GM19452 (cell line): ENCODE results near the gene PRKCD.
A peak's percentile ranks its signal among the peaks of the same experiment; 100 is the strongest.

ENCODE experiments used
- ATAC-seq: cut with Tn5 transposase; IDR thresholded peaks from one replicate; pipeline ENCODE4 v1.9.1; 2021; ENCODE audit not compliant: unreplicated experiment

The PRKCD gene

GRCh38 chr3:53160660-53161449 is at the start of gene PRKCD:
TSS of gene PRKCD (plus strand) at chr3:53161209. CDS start at chr3:53178423, 17,214 bp downstream.
- peak; percentile 53 for ATAC-seq

- no peak for ATAC-seq
Observed at GRCh38 chr3:53111822-53112221, 49.2 kb upstream of the PRKCD start.

- ATAC-seq = no peak
Observed at GRCh38 chr3:53113293-53114010, 47.6 kb upstream of the PRKCD start.

GRCh38 chr3:53114011-53114400 is 47.0 kb upstream of the PRKCD start:
- peak; percentile 73 for ATAC-seq

- ATAC-seq = no peak
Observed at GRCh38 chr3:53114412-53115074, 46.5 kb upstream of the PRKCD start.

GRCh38 chr3:53116956-53117355 is 44.1 kb upstream of the PRKCD start:
- no peak for ATAC-seq

GRCh38 chr3:53120336-53120735 is 40.7 kb upstream of the PRKCD start:
- no peak for ATAC-seq

- ATAC-seq = no peak
Observed at GRCh38 chr3:53122255-53122932, 38.6 kb upstream of the PRKCD start.

- no peak for ATAC-seq
Observed at GRCh38 chr3:53122933-53123305, 38.1 kb upstream of the PRKCD start.

GRCh38 chr3:53123510-53123909 is 37.5 kb upstream of the PRKCD start:
- no peak for ATAC-seq

GRCh38 chr3:53123953-53124352 is 37.1 kb upstream of the PRKCD start:
- no peak for ATAC-seq

- no peak for ATAC-seq
Observed at GRCh38 chr3:53126601-53127000, 34.4 kb upstream of the PRKCD start.

- ATAC-seq = no peak
Observed at GRCh38 chr3:53129344-53129743, 31.7 kb upstream of the PRKCD start.

- ATAC-seq = peak; percentile 81
Observed at GRCh38 chr3:53130179-53131061, 30.6 kb upstream of the PRKCD start, which contains the start of gene RFT1. TSS of gene RFT1 (minus strand) at chr3:53130435. CDS start at chr3:53130400, 35 bp downstream.

GRCh38 chr3:53131096-53131495 is 29.9 kb upstream of the PRKCD start:
- no peak for ATAC-seq

GRCh38 chr3:53132347-53132746 is 28.7 kb upstream of the PRKCD start:
- ATAC-seq = no peak

- ATAC-seq = peak; percentile 49
Observed at GRCh38 chr3:53134631-53135232, 26.3 kb upstream of the PRKCD start.

GRCh38 chr3:53137221-53137620 is 23.8 kb upstream of the PRKCD start:
- ATAC-seq = no peak

GRCh38 chr3:53137835-53138446 is 23.1 kb upstream of the PRKCD start:
- ATAC-seq = no peak
